Keratinocyte (primary cell): ENCODE measurements around the gene ABLIM2. TPM values are rescaled to one million over a fixed set of nuclear protein-coding genes. Genes with fewer than 3 reads are reported as not detected.

ENCODE experiments used
- DNase-seq: peaks from one replicate; pipeline ENCODE4 v3.0.0-alpha.2; 2011; ENCODE audit warnings: low read depth, missing footprints, low spot score
- FAIRE-seq: peaks from 2 replicates; lab custom pipeline; 2011; peaks lifted over from hg19 to GRCh38; lab: Jason Lieb, UNC
- H2AFZ ChIP-seq: 2 replicates; pipeline ENCODE4 v1.6.0; 2012; ENCODE audit warnings: low read length, control low read depth, inconsistent platforms; ENCODE audit not compliant: control insufficient read depth
- H3K27ac ChIP-seq: 2 replicates; pipeline ENCODE4 v1.5.1; 2011; ENCODE audit warnings: low read length; ENCODE audit not compliant: control insufficient read depth, insufficient read depth
- H3K27me3 ChIP-seq: 3 replicates; pipeline ENCODE4 v1.6.0; 2011; ENCODE audit warnings: low read length; ENCODE audit not compliant: control insufficient read depth, insufficient read depth; ENCODE audit errors: extremely low read depth
- H3K36me3 ChIP-seq, 2 experiments: 2 replicates in 1 of 2; 3 replicates in 1 of 2; pipeline ENCODE4 v1.5.1; 2011; ENCODE audit warnings: low read length in 2 of 2, mild to moderate bottlenecking in 1 of 2; ENCODE audit not compliant: control insufficient read depth in 2 of 2, insufficient read depth in 2 of 2; ENCODE audit errors: extremely low read depth in 1 of 2
- H3K4me1 ChIP-seq: 3 replicates; pipeline ENCODE4 v1.5.1; 2011; ENCODE audit warnings: low read length; ENCODE audit not compliant: control insufficient read depth, insufficient read depth; ENCODE audit errors: extremely low read depth
- H3K4me2 ChIP-seq: 3 replicates; pipeline ENCODE4 v1.6.0; 2011; ENCODE audit warnings: low read depth, low read length; ENCODE audit not compliant: control insufficient read depth, insufficient read depth; ENCODE audit errors: extremely low read depth
- H3K4me3 ChIP-seq, 3 experiments: fragments of 200-600 bp in 1 of 3; sonication (generic) in 1 of 3; 2 replicates in 2 of 3; 3 replicates in 1 of 3; pipeline ENCODE4 v1.5.1; 2011 to 2016; ENCODE audit warnings: low read length in 3 of 3, mild to moderate bottlenecking in 3 of 3, control low read depth in 2 of 3, inconsistent platforms in 1 of 3, low read depth in 1 of 3, mixed read lengths in 1 of 3, mixed run types in 1 of 3, moderate library complexity in 1 of 3; ENCODE audit not compliant: control insufficient read depth in 2 of 3, insufficient read depth in 2 of 3; ENCODE audit errors: extremely low read depth in 1 of 3
- H3K79me2 ChIP-seq: 2 replicates; pipeline ENCODE4 v1.6.0; 2012; ENCODE audit warnings: low read length; ENCODE audit not compliant: control insufficient read depth, insufficient read depth
- H3K9ac ChIP-seq: 3 replicates; pipeline ENCODE4 v1.6.0; 2011; ENCODE audit warnings: low read length; ENCODE audit not compliant: control insufficient read depth, insufficient read depth; ENCODE audit errors: extremely low read depth
- H3K9me1 ChIP-seq: 3 replicates; pipeline ENCODE4 v1.6.0; 2011; ENCODE audit warnings: low read length; ENCODE audit not compliant: control insufficient read depth, insufficient read depth; ENCODE audit errors: extremely low read depth
- H3K9me3 ChIP-seq: 2 replicates; pipeline ENCODE4 v1.5.1; 2012; ENCODE audit warnings: low read depth, low read length; ENCODE audit not compliant: control insufficient read depth
- H4K20me1 ChIP-seq: 3 replicates; pipeline ENCODE4 v1.6.0; 2011; ENCODE audit warnings: low read length; ENCODE audit not compliant: control insufficient read depth, insufficient read depth; ENCODE audit errors: extremely low read depth
- EZH2 ChIP-seq: IDR thresholded peaks from one replicate; pipeline ENCODE4 v1.6.1; 2012; ENCODE audit warnings: inconsistent platforms, mild to moderate bottlenecking, low read length, moderate library complexity
- dilution Hi-C: fragments of 300-500 bp; cut with MboI; formaldehyde crosslinking; loops from one replicate; pipeline ENCODE4 v1.7.0; 2020; ENCODE audit warnings: low sequenced_read_pairs; ENCODE audit not compliant: extremely low pct_ligation_motif_present
- polyA plus RNA-seq, 5 experiments: library from polyadenylated mRNA; depleted of rRNA in 3 of 5; stranded (reverse) in 3 of 5; stranded (forward) in 1 of 5; unstranded in 1 of 5; fragments of >200 nt; gene quantifications; 1 replicate in 1 of 5; 2 replicates in 3 of 5; 3 replicates in 1 of 5; pipeline versions ENCODE4 v1.2.1 to v1.2.3, GENCODE V29; 2011 to 2012; ENCODE audit warnings: missing spikeins in 2 of 5, low read depth in 1 of 5, low replicate concordance in 1 of 5
- TF ChIP-seq, protein P1 (sequence below), 3 experiments: IDR thresholded peaks in 1 of 3; conservative IDR thresholded peaks in 1 of 3; optimal IDR thresholded peaks in 1 of 3; 2 replicates in 2 of 3; 3 replicates in 1 of 3; pipeline versions ENCODE3 to v1.5.1; 2011; ENCODE audit warnings: low read length in 3 of 3, mild to moderate bottlenecking in 3 of 3, moderate library complexity in 2 of 3, control low read depth in 1 of 3, inconsistent platforms in 1 of 3; ENCODE audit not compliant: insufficient read depth in 2 of 3; ENCODE audit errors: extremely low read depth in 1 of 3

Gene ABLIM2
- polyA plus RNA-seq, 1 donor (not counting 4 experiments of a cell fraction or from before 2014, with no cell fraction given), result 0.94 TPM

DNA sequence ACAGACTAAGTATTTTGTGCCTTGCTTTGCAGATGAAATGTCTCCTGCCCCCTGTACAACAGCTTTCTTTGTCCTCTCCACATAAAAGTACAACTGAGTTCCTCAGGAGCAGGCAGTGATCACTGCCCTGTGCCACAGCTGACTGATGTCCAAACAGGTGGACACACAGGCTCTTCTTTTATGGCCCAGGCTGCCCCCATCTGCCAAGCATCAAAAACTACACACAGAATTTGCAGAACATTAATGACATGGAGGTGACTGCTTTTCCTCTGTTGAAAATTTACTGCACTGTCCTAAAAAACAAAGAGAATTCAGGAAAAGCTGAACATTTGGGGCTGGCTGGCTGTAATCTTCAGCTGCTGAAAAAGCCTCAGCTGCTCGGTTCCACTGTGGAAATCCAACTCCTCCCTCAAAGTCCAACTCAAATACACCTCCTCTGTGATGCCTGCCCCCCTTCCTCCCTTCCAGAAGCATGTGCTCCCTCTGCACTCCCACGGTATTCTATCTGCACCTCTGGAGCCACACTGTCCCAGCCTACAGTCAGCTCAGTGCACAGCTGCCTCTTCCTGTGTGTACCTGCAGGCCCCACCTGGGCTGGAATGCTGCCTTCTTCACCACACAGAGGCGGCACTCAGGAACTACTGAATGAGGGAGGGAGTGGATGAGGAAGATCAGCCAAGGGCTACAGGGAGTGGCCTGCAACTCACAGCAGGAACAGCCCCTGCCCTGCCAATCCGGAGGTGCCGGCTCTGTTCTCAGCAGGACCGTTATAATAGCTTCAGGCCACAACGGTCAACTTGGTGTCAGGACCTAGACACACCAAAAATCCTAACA lies 229.3 kb downstream of the ABLIM2 start:
- dilution Hi-C loops, result no loop called here
- FAIRE-seq, result peak; percentile 90
- Histone ChIP-seq H3K36me3 (peaks cover 0 to under 1% of the 10 kb centered on the region in 2 experiments), H3K9me3 (no peaks in the 10 kb centered on the region), H3K9me1 (no peaks in the 10 kb centered on the region), H2AFZ (no peak overlapping the region), H3K4me3 (peak overlapping the region in 1 of 3 experiments; percentile 35), H3K4me1 (peaks cover 26% of the 10 kb centered on the region), H3K79me2 (peaks cover 88% of the 10 kb centered on the region), H3K4me2 (peak overlapping the region; percentile 72), H3K9ac (peak overlapping the region; percentile 36), H4K20me1 (peaks cover 6% of the 10 kb centered on the region), H3K27ac (peak overlapping the region; percentile 42), H3K27me3 (no peaks in the 10 kb centered on the region)
- TF ChIP-seq EZH2, result no peak
- TF ChIP-seq, protein P1, sequence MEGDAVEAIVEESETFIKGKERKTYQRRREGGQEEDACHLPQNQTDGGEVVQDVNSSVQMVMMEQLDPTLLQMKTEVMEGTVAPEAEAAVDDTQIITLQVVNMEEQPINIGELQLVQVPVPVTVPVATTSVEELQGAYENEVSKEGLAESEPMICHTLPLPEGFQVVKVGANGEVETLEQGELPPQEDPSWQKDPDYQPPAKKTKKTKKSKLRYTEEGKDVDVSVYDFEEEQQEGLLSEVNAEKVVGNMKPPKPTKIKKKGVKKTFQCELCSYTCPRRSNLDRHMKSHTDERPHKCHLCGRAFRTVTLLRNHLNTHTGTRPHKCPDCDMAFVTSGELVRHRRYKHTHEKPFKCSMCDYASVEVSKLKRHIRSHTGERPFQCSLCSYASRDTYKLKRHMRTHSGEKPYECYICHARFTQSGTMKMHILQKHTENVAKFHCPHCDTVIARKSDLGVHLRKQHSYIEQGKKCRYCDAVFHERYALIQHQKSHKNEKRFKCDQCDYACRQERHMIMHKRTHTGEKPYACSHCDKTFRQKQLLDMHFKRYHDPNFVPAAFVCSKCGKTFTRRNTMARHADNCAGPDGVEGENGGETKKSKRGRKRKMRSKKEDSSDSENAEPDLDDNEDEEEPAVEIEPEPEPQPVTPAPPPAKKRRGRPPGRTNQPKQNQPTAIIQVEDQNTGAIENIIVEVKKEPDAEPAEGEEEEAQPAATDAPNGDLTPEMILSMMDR (optimal IDR thresholded peaks at IDR 0.05 in 1 of 3, IDR thresholded peaks at IDR 0.05 in 1 of 3, conservative IDR thresholded peaks at IDR 0.05 in 1 of 3; ENCODE audit: extremely low read depth in 1 of 3, insufficient read depth in 2 of 3, low read length in 3 of 3), result peak in 2 of 3 experiments; percentile 6 to 29
- DNase-seq, result peak; percentile 83

DNA sequence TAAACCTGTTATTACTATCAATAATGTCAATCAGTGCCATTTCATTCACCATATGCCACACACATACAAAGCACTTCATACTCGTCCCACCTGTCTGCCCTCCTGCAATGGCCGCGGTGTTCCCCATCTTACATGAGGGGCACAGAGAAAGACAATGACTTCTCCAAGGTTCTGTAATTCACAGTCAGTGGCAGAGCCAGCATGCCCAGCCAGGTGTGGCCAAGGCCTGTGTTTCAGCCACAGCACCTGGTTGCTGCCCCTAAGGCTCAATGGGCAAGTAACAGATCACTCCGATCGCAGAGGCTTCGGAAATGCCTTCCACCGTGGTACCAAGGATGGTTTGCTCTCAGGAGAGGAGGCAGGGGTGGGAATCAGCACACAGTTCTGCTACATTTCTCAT lies 229.9 kb downstream of the ABLIM2 start:
- no peaks in the 10 kb centered on the region for H3K27me3 ChIP-seq
- peaks cover 6% of the 10 kb centered on the region for H4K20me1 ChIP-seq
- dilution Hi-C loops, result no loop called here
- H3K79me2 ChIP-seq, result peaks cover 87% of the 10 kb centered on the region
- FAIRE-seq (no peak), DNase-seq (no peak)
- H3K4me1 ChIP-seq, result peaks cover 20% of the 10 kb centered on the region
- no peak overlapping the region for H3K27ac ChIP-seq
- H3K4me2 ChIP-seq, result no peak overlapping the region
- H3K9me1 ChIP-seq, result no peaks in the 10 kb centered on the region
- no peak overlapping the region for H3K4me3 ChIP-seq
- H3K9ac ChIP-seq, result no peak overlapping the region
- no peaks in the 10 kb centered on the region for H3K9me3 ChIP-seq
- H3K36me3 ChIP-seq, result no peaks in the 10 kb centered on the region
- no peak overlapping the region for H2AFZ ChIP-seq
- no peak for TF ChIP-seq EZH2
- TF ChIP-seq, protein P1 (optimal IDR thresholded peaks at IDR 0.05 in 1 of 3, IDR thresholded peaks at IDR 0.05 in 1 of 3, conservative IDR thresholded peaks at IDR 0.05 in 1 of 3; ENCODE audit: extremely low read depth in 1 of 3, insufficient read depth in 2 of 3, low read length in 3 of 3), result no peak
